Gastrocnemius medialis (tissue), 4 donors: ENCODE results near the gene TDRD7. TPM values are rescaled to one million over a fixed set of nuclear protein-coding genes. Genes with fewer than 3 reads are reported as not detected.

ENCODE experiments used
- ATAC-seq, 2 donors: fragments of 150-250 bp; one replicate each; pipeline ENCODE4 v1.9.1; 2016
- DNase-seq, 2 donors: peaks; one replicate each; pipeline ENCODE4 v3.0.0-alpha.2; 2019
- H3K27ac ChIP-seq, 4 donors: fragments of 200-600 bp; sonication (generic); 1 replicate in 1 of 4; 2 replicates in 3 of 4; pipeline ENCODE4 v1.5.1; 2016 to 2018; ENCODE audit warnings: mild to moderate bottlenecking in 2 of 4, moderate library complexity in 1 of 4
- H3K27me3 ChIP-seq, 3 donors: fragments of 200-600 bp; sonication (generic) in 2 of 3; 1 replicate in 1 of 3; 2 replicates in 2 of 3; pipeline versions ENCODE4 v1.5.1 to v1.6.0; 2016 to 2019; ENCODE audit warnings: mild to moderate bottlenecking in 1 of 3, moderate library complexity in 1 of 3
- H3K36me3 ChIP-seq, 2 donors: fragments of 200-600 bp; sonication (generic) in 1 of 2; one replicate each; pipeline ENCODE4 v1.5.1; 2017 to 2018
- H3K4me1 ChIP-seq, 2 donors: fragments of 200-600 bp; sonication (generic) in 1 of 2; one replicate each; pipeline ENCODE4 v1.5.1; 2016 to 2017; ENCODE audit warnings: mild to moderate bottlenecking in 2 of 2
- H3K4me3 ChIP-seq, 4 donors: fragments of 200-600 bp; sonication (generic) in 3 of 4; 1 replicate in 1 of 4; 2 replicates in 3 of 4; pipeline ENCODE4 v1.5.1; 2016 to 2019; ENCODE audit warnings: mild to moderate bottlenecking in 2 of 4
- H3K9me3 ChIP-seq, 3 donors: fragments of 200-600 bp; sonication (generic) in 2 of 3; 1 replicate in 1 of 3; 2 replicates in 2 of 3; pipeline ENCODE4 v1.5.1; 2016 to 2019
- POLR2A ChIP-seq, 2 donors: fragments of 450-650 bp; IDR thresholded peaks; one replicate each; pipeline ENCODE4 v1.6.1; 2017; ENCODE audit warnings: antibody characterized with exemption in 2 of 2, mild to moderate bottlenecking in 2 of 2, moderate library complexity in 2 of 2
- in situ Hi-C, 4 donors: fragments of 200-750 bp; cut with MboI; loops; one replicate each; pipeline versions ENCODE4 v1.15.0 to v1.8.0; 2017; ENCODE audit warnings: low sequenced_read_pairs in 4 of 4
- intact Hi-C: fragments of 100-400 bp; cut with DNase I; formaldehyde crosslinking; loops from one replicate; pipeline ENCODE4 v1.15.1; 2023; ENCODE audit warnings: low total_unique reads
- total RNA-seq, 4 donors: library from RNA; depleted of rRNA; stranded (reverse); fragments of >200 nt; gene quantifications; one replicate each; pipeline versions ENCODE4 v1.1.0 to v1.2.3, GENCODE V29; 2016
- TF ChIP-seq, protein P1 (sequence below), 5 experiments: fragments of 450-650 bp in 3 of 5; fragments of 200-600 bp in 2 of 5; sonication (generic) in 2 of 5; IDR thresholded peaks in 4 of 5; conservative IDR thresholded peaks in 1 of 5; 1 replicate in 4 of 5; 2 replicates in 1 of 5; pipeline ENCODE4 v1.5.1; 2016 to 2019; ENCODE audit warnings: antibody characterized with exemption in 5 of 5, mild to moderate bottlenecking in 3 of 5, moderate library complexity in 3 of 5

TDRD7 gene
- total RNA-seq, 4 donors from 2014 or later: 2.9 to 5.7 (median 3.5) TPM

DNA sequence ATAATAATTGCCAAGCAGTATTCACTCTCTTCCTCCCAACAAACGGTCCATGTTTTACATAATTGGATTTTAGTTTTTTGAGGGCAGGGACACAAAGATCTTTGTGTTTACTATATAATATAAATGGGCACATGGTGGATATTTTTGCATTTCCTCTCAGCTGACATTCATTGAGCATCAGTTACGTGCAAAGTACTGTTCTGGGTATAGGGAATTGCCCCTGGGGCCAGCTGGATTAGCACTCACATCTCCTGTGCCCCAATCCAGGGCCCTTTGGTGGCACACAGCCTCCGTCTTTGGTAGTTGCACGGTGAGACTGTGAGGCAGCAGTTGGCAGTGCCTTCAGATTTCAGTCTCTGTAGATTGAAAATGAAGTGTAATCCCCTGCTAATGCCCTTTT is 1.6 kb downstream of the TDRD7 start:
- Histone ChIP-seq H3K9me3 (no peaks in the 10 kb centered on the region), H3K36me3 (no peaks in the 10 kb centered on the region), H3K27ac (no peak overlapping the region), H3K4me1 (peaks cover 3 to 12% of the 10 kb centered on the region in 2 donors), H3K4me3 (no peak overlapping the region), H3K27me3 (no peaks in the 10 kb centered on the region)
- in situ Hi-C loops: loop anchor here in 2 of 4 donors (25.0 kb wide), 1 partner anchor 551 kb away; the partner anchor contains the start of gene ZNF782 (in 2 of the 2)
- no peak for ATAC-seq
- no peak for DNase-seq
- TF ChIP-seq, protein P1, sequence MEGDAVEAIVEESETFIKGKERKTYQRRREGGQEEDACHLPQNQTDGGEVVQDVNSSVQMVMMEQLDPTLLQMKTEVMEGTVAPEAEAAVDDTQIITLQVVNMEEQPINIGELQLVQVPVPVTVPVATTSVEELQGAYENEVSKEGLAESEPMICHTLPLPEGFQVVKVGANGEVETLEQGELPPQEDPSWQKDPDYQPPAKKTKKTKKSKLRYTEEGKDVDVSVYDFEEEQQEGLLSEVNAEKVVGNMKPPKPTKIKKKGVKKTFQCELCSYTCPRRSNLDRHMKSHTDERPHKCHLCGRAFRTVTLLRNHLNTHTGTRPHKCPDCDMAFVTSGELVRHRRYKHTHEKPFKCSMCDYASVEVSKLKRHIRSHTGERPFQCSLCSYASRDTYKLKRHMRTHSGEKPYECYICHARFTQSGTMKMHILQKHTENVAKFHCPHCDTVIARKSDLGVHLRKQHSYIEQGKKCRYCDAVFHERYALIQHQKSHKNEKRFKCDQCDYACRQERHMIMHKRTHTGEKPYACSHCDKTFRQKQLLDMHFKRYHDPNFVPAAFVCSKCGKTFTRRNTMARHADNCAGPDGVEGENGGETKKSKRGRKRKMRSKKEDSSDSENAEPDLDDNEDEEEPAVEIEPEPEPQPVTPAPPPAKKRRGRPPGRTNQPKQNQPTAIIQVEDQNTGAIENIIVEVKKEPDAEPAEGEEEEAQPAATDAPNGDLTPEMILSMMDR (IDR thresholded peaks at IDR 0.05 in 4 of 5, conservative IDR thresholded peaks at IDR 0.05 in 1 of 5): no peak
- no peak for TF ChIP-seq POLR2A (IDR thresholded peaks at IDR 0.05)
- intact Hi-C loops: loop anchor here (5.0 kb wide), 1 partner anchor 204 kb away; no protein-coding TSS in a partner anchor

DNA sequence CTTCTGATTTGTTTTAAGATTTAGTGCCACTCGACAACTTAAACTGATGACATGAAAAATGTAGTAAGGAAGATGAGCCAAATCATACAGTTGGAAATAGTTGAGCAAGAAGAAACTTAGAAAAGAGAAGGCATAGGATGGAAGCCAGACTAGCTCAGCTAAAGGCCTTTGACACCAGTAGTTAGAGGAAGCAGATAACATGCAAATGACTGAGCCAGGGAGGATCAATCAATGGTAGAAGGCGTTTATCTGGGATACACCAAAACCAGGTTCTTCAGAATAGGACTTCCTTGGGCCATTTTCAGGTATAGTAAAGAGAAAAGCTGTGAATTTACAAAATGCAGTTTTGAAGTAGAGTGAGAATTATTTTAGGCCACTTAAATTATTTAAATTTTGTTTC is 3.2 kb downstream of the TDRD7 start:
- ATAC-seq: no peak
- DNase-seq: no peak
- peaks cover 3 to 12% of the 10 kb centered on the region in 2 donors for H3K4me1 ChIP-seq
- no peaks in the 10 kb centered on the region for H3K36me3 ChIP-seq
- no peak overlapping the region for H3K27ac ChIP-seq
- intact Hi-C loops (no loop called here), in situ Hi-C loops (loop anchor here in 2 of 4 donors (5.0 to 25.0 kb wide), 2 partner anchors 207 to 553 kb away; partner anchors contain the start of gene ZNF782 (in 2 of the 2))
- TF ChIP-seq, protein P1 (IDR thresholded peaks at IDR 0.05 in 4 of 5, conservative IDR thresholded peaks at IDR 0.05 in 1 of 5): no peak
- TF ChIP-seq POLR2A (IDR thresholded peaks at IDR 0.05): no peak
- no peak overlapping the region for H3K4me3 ChIP-seq
- no peaks in the 10 kb centered on the region for H3K9me3 ChIP-seq
- H3K27me3 ChIP-seq: no peaks in the 10 kb centered on the region

DNA sequence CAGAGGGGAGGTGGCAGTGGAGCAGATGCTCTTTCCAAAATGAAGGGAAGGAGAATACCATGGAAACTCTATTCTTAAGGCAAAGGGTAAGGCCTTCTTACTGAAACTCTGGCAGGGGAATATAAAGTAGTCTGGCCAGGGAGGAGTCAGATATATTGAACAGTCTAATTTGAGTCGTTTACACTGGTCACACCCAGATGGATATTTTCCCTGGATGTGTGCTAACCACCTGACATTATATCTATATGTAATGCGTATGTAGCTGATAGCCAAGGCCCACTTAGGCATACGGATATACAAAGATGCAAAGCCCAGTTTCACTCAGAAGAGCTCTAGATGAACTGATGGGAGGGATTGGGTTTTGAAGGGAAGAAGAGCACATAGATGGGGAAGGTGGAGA is 7.0 kb downstream of the TDRD7 start:
- Histone ChIP-seq H3K4me1 (no peaks in the 10 kb centered on the region), H3K9me3 (no peaks in the 10 kb centered on the region), H3K27me3 (no peaks in the 10 kb centered on the region), H3K27ac (no peak overlapping the region), H3K36me3 (no peaks in the 10 kb centered on the region), H3K4me3 (no peak overlapping the region)
- in situ Hi-C loops: loop anchor here in 2 of 4 donors (5.0 to 25.0 kb wide), 2 partner anchors 203 to 557 kb away; partner anchors contain the start of gene ZNF782 (in 2 of the 2)
- DNase-seq (no peak), ATAC-seq (no peak)
- intact Hi-C loops: no loop called here
- TF ChIP-seq POLR2A (IDR thresholded peaks at IDR 0.05): no peak
- TF ChIP-seq, protein P1 (IDR thresholded peaks at IDR 0.05 in 4 of 5, conservative IDR thresholded peaks at IDR 0.05 in 1 of 5): no peak

DNA sequence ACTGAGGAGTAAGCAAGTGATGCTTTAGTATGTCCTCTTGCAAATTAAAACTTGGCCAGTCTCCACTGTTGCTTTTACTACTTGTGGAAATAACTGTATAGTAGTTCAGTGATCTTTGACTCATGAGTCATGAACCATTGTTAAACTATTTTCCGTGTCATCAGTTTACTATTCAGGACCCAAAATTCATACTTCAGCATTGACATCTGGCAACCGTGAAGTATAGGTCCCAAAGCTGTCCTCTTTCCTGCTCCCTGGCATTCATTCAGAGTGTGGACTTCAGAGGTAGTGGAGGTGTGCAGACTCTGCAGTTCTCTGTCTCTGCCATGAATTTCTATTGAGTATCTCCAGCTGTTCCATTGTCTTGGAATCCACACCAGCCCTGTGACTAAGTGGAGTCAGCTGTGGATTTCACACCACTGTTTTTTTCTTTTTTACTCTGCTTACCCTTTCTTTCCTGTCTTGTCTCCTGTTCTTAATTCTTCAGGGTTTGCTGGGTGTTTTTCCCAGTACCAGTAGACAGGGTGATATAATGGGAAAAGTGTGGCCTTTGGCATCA is 7.5 kb downstream of the TDRD7 start:
- Histone ChIP-seq H3K9me3 (no peaks in the 10 kb centered on the region), H3K4me3 (no peak overlapping the region), H3K27me3 (no peaks in the 10 kb centered on the region), H3K36me3 (no peaks in the 10 kb centered on the region), H3K27ac (no peak overlapping the region), H3K4me1 (no peaks in the 10 kb centered on the region)
- in situ Hi-C loops (loop anchor here in 2 of 4 donors (5.0 to 25.0 kb wide), 2 partner anchors 203 to 557 kb away; partner anchors contain the start of gene ZNF782 (in 2 of the 2)), intact Hi-C loops (no loop called here)
- no peak for TF ChIP-seq POLR2A (IDR thresholded peaks at IDR 0.05)
- TF ChIP-seq, protein P1 (IDR thresholded peaks at IDR 0.05 in 4 of 5, conservative IDR thresholded peaks at IDR 0.05 in 1 of 5): no peak
- ATAC-seq (no peak), DNase-seq (no peak)
